Colonic mucosa (tissue), 4 donors: ENCODE measurements around the gene TTC7B. TPM values are rescaled to one million over a fixed set of nuclear protein-coding genes. Genes with fewer than 3 reads are reported as not detected.

Experiments used
- DNase-seq: peaks from one replicate; pipeline ENCODE4 v3.0.0-alpha.2; 2020
- H3K27ac ChIP-seq: fragments of 200-600 bp; one replicate; pipeline ENCODE4 v1.8.0; 2021
- H3K27me3 ChIP-seq: fragments of 200-600 bp; one replicate; pipeline ENCODE4 v1.8.0; 2021
- H3K36me3 ChIP-seq: fragments of 200-600 bp; one replicate; pipeline ENCODE4 v1.8.0; 2021
- H3K4me1 ChIP-seq: fragments of 200-600 bp; one replicate; pipeline ENCODE4 v1.8.0; 2021; ENCODE audit warnings: mild to moderate bottlenecking
- H3K4me3 ChIP-seq: fragments of 200-600 bp; one replicate; pipeline ENCODE4 v1.8.0; 2021
- H3K9ac ChIP-seq, 2 donors: one replicate each; pipeline ENCODE4 v1.7.0; 2013; ENCODE audit warnings: control low read depth in 2 of 2, low read depth in 2 of 2, low read length in 2 of 2
- H3K9me3 ChIP-seq: fragments of 200-600 bp; one replicate; pipeline ENCODE4 v1.8.0; 2021
- CTCF ChIP-seq: fragments of 200-600 bp; IDR thresholded peaks from one replicate; pipeline ENCODE4 v1.8.0; 2022; ENCODE audit warnings: antibody characterized with exemption, mild to moderate bottlenecking
- intact Hi-C: fragments of 100-400 bp; cut with DNase I; formaldehyde crosslinking; loops from one replicate; pipeline ENCODE4 v1.14.1; 2022
- total RNA-seq, 2 donors: library from RNA; stranded (reverse); fragmentation: NEBNext Ultra II Directional in 1 of 2; extraction: Animal tissue kit (Norgen Biotek cat#: 25700) in 1 of 2; gene quantifications; one replicate each; pipeline ENCODE4 v1.2.1, GENCODE V29; 2021
- donor health status: healthy.
- donor health status: DM: no; HTN: no; CAD: no.
- donor health status: DM: no; HTN: no; CAD: no.

TTC7B gene
- total RNA-seq, 2 donors from 2014 or later: 3.3 to 11.8 TPM

- TF ChIP-seq CTCF: no peak
- H3K27ac ChIP-seq: no peak overlapping the region
- no peaks in the 10 kb centered on the region for H3K36me3 ChIP-seq
- no peak overlapping the region for H3K4me3 ChIP-seq
- DNase-seq: no peak
- no peaks in the 10 kb centered on the region for H3K27me3 ChIP-seq
- H3K9me3 ChIP-seq: no peaks in the 10 kb centered on the region
- intact Hi-C loops: no loop called here
- no peaks in the 10 kb centered on the region for H3K4me1 ChIP-seq
- H3K9ac ChIP-seq: no peak overlapping the region
Measured at GRCh38 chr14:90499908-90500664, 316.1 kb downstream of the TTC7B start.

- Histone ChIP-seq H3K9me3 (no peaks in the 10 kb centered on the region), H3K9ac (no peak overlapping the region), H3K4me1 (no peaks in the 10 kb centered on the region), H3K27ac (no peak overlapping the region), H3K4me3 (no peak overlapping the region), H3K36me3 (no peaks in the 10 kb centered on the region), H3K27me3 (no peaks in the 10 kb centered on the region)
- TF ChIP-seq CTCF: no peak
- DNase-seq: no peak
- intact Hi-C loops: no loop called here
Measured at GRCh38 chr14:90499121-90499520, 317.1 kb downstream of the TTC7B start.

GRCh38 chr14:90498198-90498597, 318.0 kb downstream of the TTC7B start:
- H3K4me3 ChIP-seq: no peak overlapping the region
- no peak for TF ChIP-seq CTCF
- intact Hi-C loops: no loop called here
- no peaks in the 10 kb centered on the region for H3K4me1 ChIP-seq
- no peak overlapping the region for H3K27ac ChIP-seq
- H3K9ac ChIP-seq: no peak overlapping the region
- DNase-seq: no peak
- no peaks in the 10 kb centered on the region for H3K27me3 ChIP-seq
- H3K36me3 ChIP-seq: no peaks in the 10 kb centered on the region
- H3K9me3 ChIP-seq: no peaks in the 10 kb centered on the region

- no peaks in the 10 kb centered on the region for H3K27me3 ChIP-seq
- DNase-seq: no peak
- H3K4me3 ChIP-seq: no peak overlapping the region
- H3K9me3 ChIP-seq: no peaks in the 10 kb centered on the region
- intact Hi-C loops: no loop called here
- H3K27ac ChIP-seq: no peak overlapping the region
- H3K36me3 ChIP-seq: no peaks in the 10 kb centered on the region
- H3K9ac ChIP-seq: no peak overlapping the region
- no peak for TF ChIP-seq CTCF
- no peaks in the 10 kb centered on the region for H3K4me1 ChIP-seq
Measured at GRCh38 chr14:90496379-90496778, 319.9 kb downstream of the TTC7B start.

- H3K9ac ChIP-seq: no peak overlapping the region
- H3K4me3 ChIP-seq: no peak overlapping the region
Measured at GRCh38 chr14:90495357-90496276, 320.6 kb downstream of the TTC7B start.

More at GRCh38 chr14:90495357-90496276, 320.6 kb downstream of the TTC7B start:
- Histone ChIP-seq H3K36me3 (no peaks in the 10 kb centered on the region), H3K9me3 (no peaks in the 10 kb centered on the region), H3K27ac (no peak overlapping the region), H3K4me1 (no peaks in the 10 kb centered on the region), H3K27me3 (no peaks in the 10 kb centered on the region)
- intact Hi-C loops: no loop called here
- TF ChIP-seq CTCF: no peak
- DNase-seq: no peak
